Uterus (tissue), 2 donors: ENCODE results near the gene MSTO1.

Source experiments
- POLR2A ChIP-seq, 2 donors: fragments of 450-650 bp; IDR thresholded peaks; one replicate each; pipeline ENCODE4 v1.6.1; 2016; ENCODE audit warnings: antibody characterized with exemption in 2 of 2, mild to moderate bottlenecking in 1 of 2, moderate library complexity in 1 of 2
- TF ChIP-seq, protein P1 (sequence below), 4 experiments: fragments of 200-600 bp in 2 of 4; fragments of 450-650 bp in 2 of 4; sonication (generic) in 2 of 4; IDR thresholded peaks; one replicate each; pipeline ENCODE4 v1.5.1; 2016 to 2019; ENCODE audit warnings: antibody characterized with exemption in 4 of 4, mild to moderate bottlenecking in 2 of 4, moderate library complexity in 1 of 4

DNA sequence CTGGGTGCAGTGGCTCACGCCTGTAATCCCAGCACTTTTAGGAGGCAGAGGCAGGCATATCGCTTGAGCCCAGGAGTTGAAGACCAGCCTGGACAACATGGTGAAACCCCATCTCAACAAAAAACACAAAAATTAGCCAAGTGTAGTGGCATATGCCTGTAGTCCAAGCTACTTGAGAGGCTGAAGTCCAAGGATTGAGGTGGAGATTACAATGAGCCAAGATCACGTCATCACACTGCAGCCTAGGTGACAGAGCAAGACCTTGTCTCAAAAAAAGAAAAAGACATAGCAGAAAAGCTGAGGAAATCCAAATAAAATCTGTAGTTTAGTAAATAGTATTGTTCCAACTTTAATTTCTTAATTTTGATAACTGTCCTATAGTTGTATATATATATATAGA, 35.9 kb upstream of the MSTO1 start:
- TF ChIP-seq, protein P1, sequence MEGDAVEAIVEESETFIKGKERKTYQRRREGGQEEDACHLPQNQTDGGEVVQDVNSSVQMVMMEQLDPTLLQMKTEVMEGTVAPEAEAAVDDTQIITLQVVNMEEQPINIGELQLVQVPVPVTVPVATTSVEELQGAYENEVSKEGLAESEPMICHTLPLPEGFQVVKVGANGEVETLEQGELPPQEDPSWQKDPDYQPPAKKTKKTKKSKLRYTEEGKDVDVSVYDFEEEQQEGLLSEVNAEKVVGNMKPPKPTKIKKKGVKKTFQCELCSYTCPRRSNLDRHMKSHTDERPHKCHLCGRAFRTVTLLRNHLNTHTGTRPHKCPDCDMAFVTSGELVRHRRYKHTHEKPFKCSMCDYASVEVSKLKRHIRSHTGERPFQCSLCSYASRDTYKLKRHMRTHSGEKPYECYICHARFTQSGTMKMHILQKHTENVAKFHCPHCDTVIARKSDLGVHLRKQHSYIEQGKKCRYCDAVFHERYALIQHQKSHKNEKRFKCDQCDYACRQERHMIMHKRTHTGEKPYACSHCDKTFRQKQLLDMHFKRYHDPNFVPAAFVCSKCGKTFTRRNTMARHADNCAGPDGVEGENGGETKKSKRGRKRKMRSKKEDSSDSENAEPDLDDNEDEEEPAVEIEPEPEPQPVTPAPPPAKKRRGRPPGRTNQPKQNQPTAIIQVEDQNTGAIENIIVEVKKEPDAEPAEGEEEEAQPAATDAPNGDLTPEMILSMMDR (IDR thresholded peaks at IDR 0.05), result no peak
- TF ChIP-seq POLR2A (IDR thresholded peaks at IDR 0.05), result no peak
